ENCODE data around the gene NR6A1.

The NR6A1 gene

DNA sequence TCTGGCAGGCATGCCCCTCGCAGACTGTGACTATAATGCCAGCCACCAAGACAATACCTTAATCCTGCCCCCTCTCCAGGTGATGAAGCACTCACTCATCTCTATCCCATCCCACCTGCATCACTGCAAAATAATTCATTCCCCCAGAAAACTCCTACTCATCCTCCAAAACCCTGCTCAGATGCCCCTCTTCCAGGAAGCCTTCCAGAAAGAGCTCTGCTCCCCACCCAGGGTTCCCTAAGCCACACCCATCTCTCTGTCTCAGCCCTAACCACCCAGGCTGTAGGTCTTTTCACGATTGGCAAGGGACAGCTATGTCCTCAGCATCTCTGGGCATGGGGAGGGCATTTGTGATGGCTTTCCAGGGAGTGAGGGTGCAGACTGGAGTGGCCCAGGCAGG is 281.1 kb downstream of the NR6A1 start:
- DNase-seq (ENCODE audit: low read depth, low spot score): no peak

DNA sequence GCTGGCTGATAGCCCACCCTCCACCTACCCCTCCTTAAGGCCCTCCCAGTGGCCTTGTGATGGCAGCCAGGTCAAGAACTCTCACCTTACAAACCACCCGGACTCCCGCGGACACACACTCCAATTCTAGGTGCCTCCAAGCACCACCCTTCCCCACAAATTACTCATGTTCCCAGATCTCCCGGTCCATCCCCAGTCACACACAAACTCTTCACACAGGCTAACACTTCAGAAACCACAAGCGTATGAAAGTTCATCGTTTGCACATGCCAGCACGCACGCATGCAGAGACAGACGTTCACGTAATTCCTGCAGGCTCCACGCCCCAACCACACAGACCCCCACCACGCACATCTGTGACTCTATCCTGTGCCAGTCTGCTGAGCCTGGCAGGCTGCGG is 281.9 kb downstream of the NR6A1 start:
- no peak for DNase-seq (ENCODE audit: low read depth, low spot score)

DNA sequence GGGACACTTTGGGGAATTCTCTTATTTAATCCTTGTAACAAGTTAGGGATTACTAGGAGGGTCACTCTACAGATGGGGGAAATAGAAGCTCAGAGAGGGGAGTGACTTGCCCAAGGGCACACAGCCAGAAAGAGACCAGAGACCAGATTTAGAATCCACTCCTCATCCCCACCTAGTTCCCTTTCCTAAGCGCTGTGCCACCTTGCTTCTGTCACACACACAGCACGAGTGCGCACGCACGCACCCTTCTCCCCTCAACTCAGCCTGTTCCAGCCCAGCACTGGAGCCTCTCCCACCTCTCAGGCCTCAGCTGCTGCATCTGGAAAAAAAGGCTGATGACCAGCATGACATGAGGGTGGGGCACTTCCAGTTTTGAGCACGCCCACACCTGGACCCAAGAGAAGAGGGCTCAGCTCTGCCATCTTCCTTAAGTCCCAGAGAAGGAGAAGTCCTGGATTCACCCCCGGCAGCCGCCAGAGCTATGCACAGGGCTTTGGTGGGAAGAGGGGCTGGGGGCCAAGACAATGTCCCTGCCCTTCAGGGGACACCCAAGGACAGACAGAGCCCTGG is 282.4 kb downstream of the NR6A1 start:
- DNase-seq (ENCODE audit: low read depth, low spot score): no peak

DNA sequence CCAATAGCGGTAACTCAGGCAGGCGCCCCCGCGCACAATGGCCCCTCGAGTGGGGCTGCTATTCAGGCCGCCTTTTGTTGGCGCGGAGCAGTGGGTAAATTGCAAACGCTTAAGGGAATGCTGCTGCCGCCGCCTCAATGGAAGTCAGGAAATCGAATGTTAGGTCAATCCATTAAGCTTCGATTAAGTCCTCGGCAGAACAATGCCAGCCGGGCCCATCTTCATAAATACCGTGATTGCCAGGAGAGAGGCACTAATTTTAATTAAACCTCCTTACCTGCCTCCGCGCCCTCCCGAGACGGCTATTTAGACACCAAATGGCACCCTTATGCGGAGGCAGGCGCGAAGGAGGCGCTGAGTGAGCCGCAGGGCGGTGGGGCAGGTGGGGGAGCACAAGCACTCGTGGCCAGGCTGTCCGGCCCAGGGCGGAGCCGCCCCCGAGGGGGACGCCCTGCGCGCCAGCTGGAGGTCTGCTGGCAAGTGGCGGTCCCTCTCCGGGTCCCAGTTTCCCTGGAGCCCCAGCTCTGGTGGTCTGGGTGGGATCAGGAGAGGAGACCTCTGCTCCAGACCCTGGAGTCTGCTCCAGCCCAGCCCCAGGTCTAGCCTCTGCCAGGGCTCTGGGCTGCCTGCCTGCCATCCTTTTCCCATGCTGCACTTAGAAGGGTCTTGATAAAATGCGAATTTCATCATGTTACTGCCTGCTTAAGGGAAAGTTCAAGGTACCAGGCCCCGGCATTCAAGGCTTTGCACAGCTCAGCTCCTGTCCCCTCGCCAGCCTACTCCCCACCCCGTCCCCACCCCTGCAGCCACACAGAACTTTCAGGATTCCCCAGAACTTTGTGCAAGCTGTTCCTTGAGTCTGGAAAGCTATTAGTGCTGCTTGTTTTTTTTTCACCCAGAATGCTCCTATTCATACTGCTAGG is 283.6 kb downstream of the NR6A1 start:
- DNase-seq (ENCODE audit: low read depth, low spot score): no peak

DNA sequence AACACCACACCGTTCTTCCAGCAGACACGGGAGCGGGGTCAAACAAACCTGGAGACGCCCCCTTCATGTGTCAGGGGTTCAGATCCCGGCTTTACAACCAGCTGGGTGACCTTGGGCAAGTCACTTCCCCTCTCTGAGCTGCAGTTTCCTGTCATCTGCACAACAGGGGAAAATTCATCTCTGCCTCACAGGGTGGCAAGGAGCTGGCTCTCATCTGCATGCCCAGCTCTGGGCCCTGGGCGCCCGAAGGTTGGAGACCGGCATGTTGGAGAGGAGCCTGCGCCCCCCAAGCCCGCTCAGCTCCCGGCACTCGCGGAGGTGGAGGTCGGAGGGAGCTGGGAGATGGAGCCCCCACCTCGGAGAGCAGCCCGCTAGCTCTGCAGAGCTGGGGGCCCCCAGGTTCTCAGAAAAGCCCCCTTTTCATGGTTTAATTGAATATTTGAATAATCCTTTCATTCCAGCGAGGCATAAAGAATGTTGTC is 284.3 kb downstream of the NR6A1 start:
- DNase-seq (ENCODE audit: low read depth, low spot score): no peak

DNA sequence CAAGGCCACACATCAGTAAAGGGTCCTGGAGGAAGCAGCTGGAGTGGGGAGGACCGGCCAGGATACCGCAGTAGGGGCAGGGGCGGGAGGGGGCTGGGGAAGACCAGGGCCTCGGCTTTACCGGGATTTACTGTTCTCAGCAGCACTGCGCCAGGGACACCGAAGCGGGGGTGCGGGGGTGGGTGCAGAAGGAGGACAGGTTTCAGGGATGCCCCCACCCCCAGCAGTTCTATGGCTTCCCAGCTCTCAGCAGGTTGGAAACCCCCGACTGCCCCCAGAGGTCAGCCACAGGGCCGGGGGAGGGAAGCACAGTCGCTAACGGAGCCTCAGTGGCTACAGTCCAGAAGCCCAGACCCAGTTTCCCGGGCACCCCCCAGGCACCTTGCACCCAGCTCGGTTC is 285.2 kb downstream of the NR6A1 start:
- no peak for DNase-seq (ENCODE audit: low read depth, low spot score)

DNA sequence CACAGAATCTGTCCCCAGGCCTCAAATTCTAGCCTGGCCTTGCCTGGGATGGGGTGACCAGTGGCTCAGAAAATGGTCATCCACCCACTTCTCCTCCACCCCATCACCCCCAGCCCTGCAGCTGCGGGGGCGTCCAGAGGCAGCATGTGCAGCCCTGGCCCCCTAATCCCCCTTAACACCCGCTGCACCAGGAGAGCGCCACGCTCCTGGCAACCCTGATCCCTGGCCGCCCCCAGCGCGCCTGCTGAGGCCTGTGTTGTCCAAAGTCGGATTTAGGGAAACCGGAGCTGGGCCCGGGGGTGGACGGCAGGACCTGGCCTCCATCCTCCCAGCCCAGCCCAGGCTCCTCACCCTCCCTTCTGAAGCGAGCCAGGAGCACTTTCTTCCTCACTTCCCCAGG is 285.9 kb downstream of the NR6A1 start:
- no peak for DNase-seq (ENCODE audit: low read depth, low spot score)

DNA sequence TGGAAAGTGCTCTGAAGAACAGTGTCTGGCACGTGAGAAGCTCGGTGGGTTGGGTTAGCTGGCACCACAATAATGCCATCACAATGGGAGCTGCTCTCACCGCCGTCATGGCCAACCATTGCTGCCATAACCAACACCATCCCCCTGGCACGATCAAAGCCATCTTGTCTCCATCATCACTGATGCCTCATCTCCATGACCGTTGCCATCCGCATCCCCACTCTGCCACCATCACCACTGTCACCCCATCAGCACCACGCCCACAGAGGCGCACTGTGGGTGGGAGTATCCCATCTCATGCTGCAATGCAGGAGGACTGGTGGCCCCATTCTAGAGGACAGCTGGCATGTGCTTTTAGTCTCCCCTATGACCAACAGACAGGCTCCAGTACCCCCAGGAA is 287.6 kb downstream of the NR6A1 start:
- DNase-seq (ENCODE audit: low read depth, low spot score): no peak

DNA sequence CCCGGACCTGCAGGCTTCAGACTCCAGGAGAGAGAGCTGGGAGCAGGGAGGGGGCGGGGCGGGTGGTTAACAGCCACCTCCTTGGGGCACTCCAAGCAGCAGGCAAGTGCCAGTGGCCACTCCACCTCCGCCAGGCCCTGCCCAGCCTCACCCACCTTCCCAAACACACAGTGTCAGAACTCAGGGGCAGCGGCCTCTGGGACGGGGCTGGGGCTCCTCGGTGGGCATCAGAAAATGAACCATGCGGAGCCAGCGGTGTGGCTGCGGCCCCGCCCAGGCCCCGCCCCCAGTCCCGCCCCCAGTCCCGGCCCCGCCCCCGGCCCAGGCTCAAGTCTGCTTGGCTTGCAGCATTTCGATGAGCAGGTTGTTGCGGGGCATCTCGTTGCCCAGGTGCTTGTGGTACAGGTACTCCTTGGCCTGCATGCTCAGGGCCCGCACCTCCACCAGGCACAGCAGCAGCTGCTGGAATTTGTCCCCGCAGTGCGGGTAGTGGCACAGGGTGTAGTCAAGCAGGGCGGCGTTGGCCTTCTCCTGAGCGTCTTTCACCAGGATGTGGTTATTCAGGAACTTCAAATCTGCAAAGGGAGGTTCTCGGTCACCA is 288.6 kb downstream of the NR6A1 start:
- no peak for DNase-seq (ENCODE audit: low read depth, low spot score)

DNA sequence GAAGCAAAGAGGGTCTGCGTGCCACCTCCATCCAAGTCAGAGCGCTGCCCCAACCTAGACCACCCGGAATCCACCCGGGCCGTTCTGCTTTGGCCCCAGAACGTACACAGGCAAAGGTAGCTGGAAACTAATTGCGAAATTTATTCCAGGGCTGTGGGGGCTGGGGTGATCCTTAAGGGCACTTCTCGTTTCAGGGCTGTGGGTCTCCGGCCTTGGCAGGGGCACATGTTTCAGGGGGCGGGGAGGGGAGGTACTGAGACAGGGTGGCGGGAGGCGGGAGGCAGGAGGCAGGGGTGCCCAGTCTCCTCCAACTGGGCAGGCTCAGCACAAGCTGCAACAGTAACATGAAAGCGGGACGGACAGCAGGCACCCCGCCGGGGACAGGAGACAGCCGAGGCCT is 290.0 kb downstream of the NR6A1 start:
- no peak for DNase-seq (ENCODE audit: low read depth, low spot score)

DNA sequence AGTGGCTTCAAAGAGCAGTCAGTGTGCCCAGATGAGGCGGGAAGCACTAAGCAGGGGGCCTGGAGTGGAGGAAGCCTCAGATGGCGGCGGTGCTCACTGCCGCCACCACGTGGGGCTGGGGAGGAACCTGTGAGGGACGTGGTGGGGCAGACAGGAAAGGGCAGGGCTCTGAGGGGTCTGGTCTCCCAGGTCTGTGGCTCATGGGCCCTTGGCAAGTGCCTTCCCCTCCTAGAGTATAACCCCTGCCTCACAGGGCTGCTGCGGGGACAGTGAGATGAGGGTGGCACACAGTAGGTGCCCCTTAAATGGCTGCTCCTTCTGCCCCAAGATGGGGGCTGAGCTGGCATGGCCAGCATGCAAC is 290.5 kb downstream of the NR6A1 start:
- no peak for DNase-seq (ENCODE audit: low read depth, low spot score)

DNA sequence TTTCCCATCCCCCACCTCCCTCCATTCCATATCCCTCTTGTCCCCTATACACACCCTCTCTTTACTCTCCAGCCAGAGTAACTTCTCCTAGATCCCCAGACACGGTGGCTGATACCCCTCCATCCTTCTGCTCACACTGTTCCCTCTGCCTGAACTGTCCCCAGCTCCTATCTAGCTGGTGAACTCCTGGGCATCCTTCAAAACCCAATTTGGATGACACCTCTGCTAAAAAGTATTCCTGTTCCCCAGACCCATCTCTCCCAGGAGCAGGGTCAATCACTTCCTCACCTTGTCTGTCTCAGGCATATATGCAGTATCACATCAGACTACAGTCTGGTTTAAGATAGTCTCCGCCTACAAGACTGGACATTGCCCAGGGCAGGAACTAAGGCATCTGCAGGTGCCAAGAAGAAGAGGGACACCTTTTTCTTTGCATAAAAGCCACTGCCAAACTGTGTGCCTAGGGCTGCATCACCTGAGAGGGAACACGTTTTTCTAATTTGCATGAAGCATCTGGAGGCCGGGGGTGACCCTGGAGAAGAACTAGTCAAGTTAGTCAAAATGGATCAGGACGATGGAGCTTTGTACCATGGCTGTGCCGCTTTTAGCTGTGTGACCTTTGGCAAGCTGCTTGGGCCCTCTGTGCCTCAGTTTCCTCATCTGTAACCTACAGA is 291.0 kb downstream of the NR6A1 start:
- no peak for DNase-seq (ENCODE audit: low read depth, low spot score)

DNA sequence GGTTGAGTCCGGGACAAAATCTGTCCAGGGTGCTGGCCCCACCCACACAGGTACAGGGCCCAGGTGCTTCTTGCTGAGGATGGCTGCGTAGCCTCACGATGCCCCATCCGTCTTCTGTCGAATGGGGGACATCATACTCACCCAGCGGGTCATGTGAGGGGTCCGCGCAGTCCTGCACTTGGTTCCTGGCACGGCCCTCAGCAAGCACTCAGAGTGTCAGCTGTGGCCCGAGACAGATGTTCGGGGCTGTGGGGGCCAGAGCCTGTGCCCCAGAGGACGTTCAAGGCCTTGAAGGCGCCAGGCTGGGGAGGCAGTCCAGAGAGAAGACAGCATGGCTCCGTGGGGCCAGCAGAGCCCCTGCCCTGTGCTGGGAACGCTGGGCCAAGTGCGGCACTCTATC is 291.7 kb downstream of the NR6A1 start:
- no peak for DNase-seq (ENCODE audit: low read depth, low spot score)

DNA sequence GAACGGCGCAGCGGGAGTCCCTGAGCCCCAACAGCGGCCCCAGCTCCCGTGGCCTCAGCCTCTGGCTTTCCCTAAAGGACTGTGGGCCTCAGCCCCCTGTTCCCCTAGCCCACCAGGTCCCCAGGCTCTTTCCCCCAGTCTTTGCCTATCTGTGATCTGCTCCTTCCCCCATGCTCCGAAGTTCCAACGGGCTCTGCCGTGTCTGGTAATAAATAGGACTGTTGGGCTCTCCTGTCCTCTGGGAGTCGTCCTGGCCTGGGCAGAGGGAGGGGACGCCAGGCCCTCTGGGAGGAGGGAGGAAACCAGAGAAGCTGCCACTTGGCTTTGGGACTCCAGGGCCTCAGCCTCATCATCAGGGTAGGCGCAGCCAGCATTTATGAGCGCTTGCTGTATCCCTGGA is 292.8 kb downstream of the NR6A1 start:
- DNase-seq (ENCODE audit: low read depth, low spot score): no peak

DNA sequence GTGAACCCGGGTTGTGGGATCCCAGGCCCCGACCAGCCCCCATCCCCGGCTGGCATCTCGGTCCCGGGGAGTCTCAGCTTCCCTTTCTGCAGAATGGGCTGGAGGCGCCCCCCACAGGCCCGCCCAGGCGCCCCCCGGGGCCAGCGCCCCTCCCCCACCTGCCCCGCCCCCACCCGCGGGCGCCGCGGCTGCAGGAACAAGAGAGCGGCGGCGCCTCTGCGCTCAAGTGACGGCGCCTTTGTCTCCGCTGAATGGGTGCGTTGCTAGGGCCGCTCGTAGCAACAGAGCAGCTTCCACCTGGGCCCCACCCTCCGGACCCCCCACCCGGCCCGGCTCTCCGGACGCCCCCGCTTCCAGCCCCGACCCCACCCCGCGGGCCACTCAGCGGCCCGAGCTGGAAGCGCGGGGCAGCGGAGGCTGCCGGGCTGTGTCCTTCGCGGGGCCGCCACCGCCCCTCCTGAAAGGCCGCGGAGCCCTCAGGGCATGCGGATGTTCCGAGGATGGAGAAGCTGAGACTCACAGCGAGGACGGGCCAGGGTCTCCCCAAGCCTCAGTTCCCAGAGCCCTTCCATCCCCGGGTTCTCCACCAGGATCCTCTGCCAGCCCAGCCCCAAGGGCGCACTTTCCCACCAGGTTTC is 293.3 kb downstream of the NR6A1 start:
- no peak for DNase-seq (ENCODE audit: low read depth, low spot score)

DNA sequence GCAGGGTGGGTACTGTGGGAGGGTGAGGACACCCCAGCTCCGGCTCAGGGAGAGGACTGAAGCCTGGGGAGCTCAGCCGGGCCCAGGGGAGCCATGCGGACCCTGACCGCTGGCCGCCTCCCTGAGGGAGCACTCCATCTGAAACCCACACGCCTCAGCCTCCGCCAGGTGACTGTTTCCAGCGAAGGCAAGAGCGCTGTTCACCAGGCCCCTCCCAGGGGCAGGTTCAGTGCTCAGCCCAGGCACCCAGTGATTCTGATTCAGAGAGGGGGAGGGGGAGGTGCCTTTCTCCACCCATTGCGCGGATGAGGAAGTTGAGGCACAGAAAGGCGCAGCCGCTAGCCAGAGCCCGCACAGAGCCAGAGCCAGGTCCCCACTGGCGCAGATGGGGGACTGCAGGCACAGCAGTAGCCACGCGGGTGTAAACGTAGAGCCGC is 293.9 kb downstream of the NR6A1 start:
- DNase-seq (ENCODE audit: low read depth, low spot score): no peak

DNA sequence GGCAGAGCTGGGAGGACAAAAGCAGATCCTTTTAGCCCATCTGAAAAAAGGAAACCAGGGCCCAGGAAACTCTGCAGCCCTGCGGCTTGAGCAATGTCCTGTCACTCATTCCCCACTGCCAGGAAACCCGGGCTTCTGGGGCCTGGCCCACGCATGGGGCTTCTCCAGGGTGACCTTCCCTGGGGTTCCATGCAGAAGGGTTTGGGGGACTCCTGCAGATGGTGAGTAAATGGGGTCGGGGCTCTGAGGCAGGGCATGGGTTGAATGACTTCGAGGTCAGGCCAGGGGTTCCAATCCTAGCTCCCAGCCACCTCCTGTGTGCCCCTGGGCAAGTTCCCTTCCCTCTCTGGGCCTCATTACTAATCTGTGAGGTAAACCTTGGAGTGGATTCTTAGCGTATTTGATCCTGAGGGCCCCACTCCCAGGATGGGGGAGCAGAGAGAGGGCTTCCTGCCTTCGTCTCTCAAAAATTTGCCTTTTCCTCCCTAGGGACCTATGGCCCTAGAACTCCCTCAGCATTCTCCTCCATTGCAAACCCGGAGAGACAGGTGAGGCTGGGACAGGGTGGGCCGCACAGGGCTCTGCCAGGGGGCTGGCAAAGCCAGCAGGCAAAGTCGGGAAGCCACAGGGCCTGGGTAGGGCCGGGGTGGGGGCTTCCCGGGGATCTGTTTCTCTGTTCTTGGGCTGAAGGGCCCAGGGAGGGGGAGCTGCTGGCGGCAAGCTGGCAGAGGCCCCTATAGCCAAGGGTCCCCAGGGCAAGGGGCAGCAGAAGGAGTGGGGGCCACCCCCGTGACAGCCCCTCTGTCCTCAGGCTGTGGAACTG is 295.0 kb downstream of the NR6A1 start:
- no peak for DNase-seq (ENCODE audit: low read depth, low spot score)

DNA sequence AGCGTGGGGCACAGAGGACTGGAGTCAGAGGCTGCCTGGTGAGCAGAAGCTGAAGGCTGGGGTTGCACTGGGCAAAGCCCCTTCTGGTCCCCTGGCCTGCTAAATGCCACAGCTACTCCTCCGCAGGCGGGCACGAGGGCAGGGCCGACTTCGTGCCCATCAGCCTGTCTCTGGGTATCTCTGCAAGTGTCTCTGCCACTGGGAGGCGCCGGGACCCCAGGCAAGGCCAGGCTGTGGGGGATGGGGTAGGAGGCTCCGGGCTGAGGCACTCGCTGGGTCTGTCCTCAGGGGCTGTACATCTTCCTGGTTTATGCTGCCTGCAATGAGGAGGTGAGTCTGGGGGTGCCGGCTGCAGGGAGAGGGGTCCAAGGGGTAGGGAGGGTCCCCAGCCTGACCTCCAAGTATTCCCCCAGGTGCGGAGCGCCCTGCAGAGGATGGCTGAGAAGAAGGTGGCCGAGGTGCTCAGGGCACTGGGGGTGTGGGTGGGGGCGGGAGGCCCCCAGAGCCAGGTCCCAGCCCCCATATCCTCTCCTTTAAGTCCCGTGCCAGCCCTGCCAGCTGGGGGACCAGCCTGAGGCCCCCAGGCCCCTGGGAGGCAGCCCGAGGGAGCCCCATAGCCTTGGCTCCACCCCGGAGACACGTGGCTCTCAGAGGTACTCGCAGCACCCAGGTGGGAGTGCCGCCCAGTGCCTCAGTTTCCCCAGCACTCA is 295.8 kb downstream of the NR6A1 start:
- no peak for DNase-seq (ENCODE audit: low read depth, low spot score)

DNA sequence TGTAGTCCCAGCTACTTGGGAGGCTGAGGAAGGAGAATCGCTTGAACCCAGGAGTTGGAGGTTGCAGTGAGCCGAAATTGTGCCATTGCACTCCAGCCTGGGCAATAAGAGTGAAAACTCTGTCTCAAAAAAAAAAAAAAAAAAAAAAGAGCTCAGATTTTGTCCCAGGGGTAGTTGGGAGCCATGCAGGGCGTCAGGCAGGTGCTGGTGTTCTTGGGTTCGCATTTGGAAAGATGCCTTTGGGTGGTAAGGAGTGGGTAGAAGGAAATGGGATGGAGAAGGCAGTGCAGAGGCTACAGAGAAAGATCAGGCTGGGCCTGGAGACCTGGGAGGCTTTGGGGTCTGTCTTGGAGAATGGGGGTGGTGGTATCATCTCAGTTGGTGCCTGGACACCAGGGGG is 297.0 kb downstream of the NR6A1 start:
- no peak for DNase-seq (ENCODE audit: low read depth, low spot score)

DNA sequence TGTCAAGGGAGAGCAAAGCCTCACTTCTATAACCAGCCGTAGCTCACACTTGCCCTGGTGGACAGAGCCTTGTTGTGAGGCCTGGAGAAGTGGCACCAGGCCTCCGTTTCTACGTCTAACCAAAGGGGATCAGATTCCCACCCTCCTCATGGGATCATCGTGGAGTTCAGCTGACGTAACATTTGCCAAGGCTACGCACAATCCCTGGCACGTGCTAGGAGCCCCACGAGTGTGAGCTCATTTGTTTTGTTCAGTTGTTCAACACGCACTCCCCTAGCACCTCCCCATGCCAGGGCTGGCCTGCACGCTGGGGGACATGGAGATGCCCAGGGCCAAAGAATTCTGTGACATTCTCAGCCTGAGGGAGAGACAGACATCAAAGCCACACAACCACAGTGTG is 297.8 kb downstream of the NR6A1 start:
- no peak for DNase-seq (ENCODE audit: low read depth, low spot score)
